Lung (tissue), 12 donors: ENCODE results near the gene CSMD2. TPM values are rescaled to one million over a fixed set of nuclear protein-coding genes. Genes with fewer than 3 reads are reported as not detected.

Source experiments
- ATAC-seq: fragments of 200-7000 bp; cut with Tn5 transposase; one replicate; pipeline ENCODE4 v1.9.1; 2020; ENCODE audit warnings: moderate number of reproducible peaks; ENCODE audit not compliant: insufficient read depth, low FRiP score
- DNase-seq, 3 donors: peaks; one replicate each; pipeline ENCODE4 v3.0.0-alpha.2; 2013 to 2017
- H3K27ac ChIP-seq, 2 donors: one replicate each; pipeline ENCODE4 v1.5.1; 2013; ENCODE audit warnings: mild to moderate bottlenecking in 2 of 2, moderate library complexity in 2 of 2, control low read depth in 1 of 2, inconsistent platforms in 1 of 2, low read depth in 1 of 2, low read length in 1 of 2
- H3K27me3 ChIP-seq, 3 donors: one replicate each; pipeline ENCODE4 v1.5.1; 2013; ENCODE audit warnings: low read length in 2 of 3; ENCODE audit not compliant: control insufficient read depth in 3 of 3, insufficient read depth in 3 of 3
- H3K36me3 ChIP-seq, 4 donors: one replicate each; pipeline ENCODE4 v1.5.1; 2013; ENCODE audit warnings: low read length in 4 of 4, mild to moderate bottlenecking in 1 of 4, moderate library complexity in 1 of 4; ENCODE audit not compliant: control insufficient read depth in 4 of 4, insufficient read depth in 4 of 4
- H3K4me1 ChIP-seq, 5 donors: one replicate each; pipeline ENCODE4 v1.5.1; 2013; ENCODE audit warnings: low read length in 5 of 5, mild to moderate bottlenecking in 2 of 5, moderate library complexity in 1 of 5; ENCODE audit not compliant: control insufficient read depth in 5 of 5, insufficient read depth in 5 of 5
- H3K4me3 ChIP-seq: one replicate; pipeline ENCODE4 v1.5.1; 2013; ENCODE audit warnings: mild to moderate bottlenecking, control low read depth, moderate library complexity
- H3K9ac ChIP-seq, 2 donors: one replicate each; pipeline ENCODE4 v1.5.1; 2013; ENCODE audit warnings: low read length in 2 of 2, control low read depth in 1 of 2; ENCODE audit not compliant: insufficient read depth in 1 of 2
- H3K9me3 ChIP-seq, 4 donors: one replicate each; pipeline ENCODE4 v1.5.1; 2013; ENCODE audit warnings: low read length in 3 of 4, mild to moderate bottlenecking in 1 of 4, moderate library complexity in 1 of 4; ENCODE audit not compliant: control insufficient read depth in 4 of 4, insufficient read depth in 3 of 4
- CTCF ChIP-seq: IDR thresholded peaks from 2 replicates; pipeline ENCODE4 v1.5.1; 2012; ENCODE audit warnings: mild to moderate bottlenecking; ENCODE audit errors: control extremely low read depth, extremely low read depth
- WGBS, 2 donors: extraction: QIAGEN DNeasy Blood & Tissue Kit; methylation state at CpG; one replicate each; pipeline ENCODE4 v1.1.7; 2013; 5-methylcytosine and 5-hydroxymethylcytosine counted together
- polyA plus RNA-seq, 2 donors: library from polyadenylated mRNA; stranded (reverse); fragments of 200-250 nt; gene quantifications; one replicate each; pipeline ENCODE4 v1.2.1, GENCODE V29; 2013
- total RNA-seq, 2 donors: library from RNA; depleted of rRNA in 1 of 2; stranded (reverse); fragments of >200 nt in 1 of 2; gene quantifications; one replicate each; pipeline ENCODE4 v1.2.1, GENCODE V29; 2014 to 2021
- donor health status: control.
- donor health status: control.
- donor health status: Bipolar disorder and iron deficiency.
- donor health status: healthy.
- donor health status: DM: yes; HTN: yes; CAD: no.

Gene CSMD2
- total and polyA plus RNA-seq, 4 donors, result 0.11 to 1.2 (median 0.39) TPM

GRCh38 chr1:33718186-33718585 is 446.8 kb downstream of the CSMD2 start:
- Histone ChIP-seq H3K27me3 (peaks cover 0 to 6% (median 0%) of the 10 kb centered on the region in 3 donors), H3K4me3 (no peak overlapping the region), H3K27ac (no peak overlapping the region), H3K9ac (no peak overlapping the region), H3K4me1 (no peaks in the 10 kb centered on the region), H3K36me3 (no peaks in the 10 kb centered on the region), H3K9me3 (no peaks in the 10 kb centered on the region)
- no peak for ATAC-seq
- no peak for TF ChIP-seq CTCF
- no peak for DNase-seq
- WGBS, 2 donors, result 94% methylated on average over 3 of the region's 3 CpGs

DNA sequence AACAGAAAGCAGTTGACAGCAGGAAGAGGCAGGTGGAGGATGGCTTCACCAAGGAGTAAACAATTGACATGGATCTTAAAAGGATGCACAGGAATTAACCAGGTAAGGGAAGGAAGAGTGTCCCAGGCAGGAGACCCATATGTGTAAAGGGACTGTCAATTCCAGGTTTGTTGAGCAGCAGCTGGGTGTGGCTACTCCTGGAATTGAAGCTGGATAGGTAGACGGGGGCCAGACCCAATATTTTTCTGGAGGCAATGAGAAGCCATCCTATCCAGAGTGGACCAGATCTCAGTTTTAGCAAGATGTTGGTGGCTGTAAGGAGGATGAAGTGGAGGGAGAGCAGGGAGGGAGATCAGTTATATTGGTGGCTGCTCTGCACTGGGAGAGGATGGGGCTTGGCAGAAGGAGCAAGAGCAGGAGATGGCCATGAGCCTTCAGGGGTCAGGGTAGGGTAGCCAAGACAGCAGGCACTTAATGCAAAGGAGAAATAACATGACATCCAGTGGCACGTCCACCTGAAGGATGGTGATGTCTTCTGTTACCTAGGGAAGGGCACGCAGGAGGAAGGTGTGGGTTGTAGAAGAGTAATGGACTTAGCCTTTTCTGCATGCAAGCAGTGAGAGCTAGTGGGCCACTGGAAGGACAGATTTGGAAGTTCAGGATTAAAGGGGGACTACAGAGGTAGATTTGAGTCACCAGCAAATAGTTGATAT is 447.9 kb downstream of the CSMD2 start:
- Histone ChIP-seq H3K27ac (no peak overlapping the region), H3K9ac (no peak overlapping the region), H3K4me1 (no peaks in the 10 kb centered on the region), H3K4me3 (no peak overlapping the region), H3K27me3 (peaks cover 0 to 6% (median 0%) of the 10 kb centered on the region in 3 donors), H3K9me3 (no peaks in the 10 kb centered on the region), H3K36me3 (no peaks in the 10 kb centered on the region)
- DNase-seq (no peak), ATAC-seq (no peak)
- no peak for TF ChIP-seq CTCF
- whole genome bisulfite sequencing, 2 donors, result 81 to 87% methylated on average over 3 of the region's 3 CpGs

DNA sequence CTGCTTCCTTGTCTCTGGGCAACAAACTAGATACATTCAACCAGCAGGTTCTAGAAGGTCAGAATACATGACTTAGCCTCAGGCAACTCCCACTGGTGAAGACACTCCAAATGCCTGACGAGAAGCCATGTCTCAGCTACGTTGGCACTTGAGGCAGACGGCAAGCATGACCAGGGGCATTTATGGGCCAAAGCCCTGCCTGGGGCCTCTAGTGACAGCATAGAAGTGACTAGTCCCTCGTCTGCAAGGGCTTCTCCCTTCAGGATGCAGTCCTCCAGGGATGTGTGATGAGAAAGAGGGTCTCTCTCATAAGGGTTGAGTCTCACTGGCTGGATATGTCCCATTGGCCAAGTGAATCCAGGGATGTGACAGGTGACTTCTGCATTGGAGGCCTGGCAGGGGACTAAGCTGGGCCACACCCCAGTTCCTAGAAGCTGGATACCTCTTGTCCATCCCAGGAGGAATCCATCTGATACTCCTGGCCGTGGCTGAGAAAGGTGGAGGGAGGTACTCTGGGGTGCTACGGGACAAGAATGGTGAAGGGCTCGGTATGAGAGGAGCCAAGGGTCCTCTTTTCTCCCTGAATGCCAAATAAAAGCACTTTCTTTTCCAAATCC is 449.7 kb downstream of the CSMD2 start:
- Histone ChIP-seq H3K27me3 (peaks cover 0 to 14% (median 0%) of the 10 kb centered on the region in 3 donors), H3K9ac (no peak overlapping the region), H3K4me3 (no peak overlapping the region), H3K27ac (no peak overlapping the region), H3K4me1 (no peaks in the 10 kb centered on the region), H3K9me3 (no peaks in the 10 kb centered on the region), H3K36me3 (no peaks in the 10 kb centered on the region)
- DNase-seq, result no peak
- 79 to 84% methylated on average over 7 of the region's 7 CpGs for WGBS, 2 donors
- TF ChIP-seq CTCF, result no peak
- ATAC-seq, result no peak
